ENCODE data around the gene R3HDM2. TPM values are rescaled to one million over a fixed set of nuclear protein-coding genes. Genes with fewer than 3 reads are reported as not detected.
A peak's percentile ranks its signal among the peaks of the same experiment; 100 is the strongest.

The R3HDM2 gene
- total and polyA plus RNA-seq, 2 experiments from 2014 or later: 13.4 to 28.7 TPM

- 2% methylated on average over 24 of the region's 24 CpGs for WGBS (ENCODE audit: low lambda C conversion rate, missing lambda C conversion rate)
- no peaks in the 10 kb centered on the region for H3K36me3 ChIP-seq (replicated peaks; ENCODE audit: insufficient read depth, low read depth)
- H3K79me2 ChIP-seq: no peaks in the 10 kb centered on the region
- H3K27ac ChIP-seq: peak overlapping the region; percentile 90
- peak overlapping the region; percentile 41 for H3K4me3 ChIP-seq
- no peaks in the 10 kb centered on the region for H3K9me3 ChIP-seq (ENCODE audit: low read depth)
- H2AFZ ChIP-seq: peak overlapping the region; percentile 56
- peak; percentile 97 for DNase-seq (ENCODE audit: low spot score)
- peak overlapping the region; percentile 86 for H3K4me2 ChIP-seq
- H3K27me3 ChIP-seq: no peaks in the 10 kb centered on the region
- no peak for TF ChIP-seq EZH2 (IDR thresholded peaks at IDR 0.05; ENCODE audit: borderline replicate concordance)
- TF ChIP-seq, protein P1, sequence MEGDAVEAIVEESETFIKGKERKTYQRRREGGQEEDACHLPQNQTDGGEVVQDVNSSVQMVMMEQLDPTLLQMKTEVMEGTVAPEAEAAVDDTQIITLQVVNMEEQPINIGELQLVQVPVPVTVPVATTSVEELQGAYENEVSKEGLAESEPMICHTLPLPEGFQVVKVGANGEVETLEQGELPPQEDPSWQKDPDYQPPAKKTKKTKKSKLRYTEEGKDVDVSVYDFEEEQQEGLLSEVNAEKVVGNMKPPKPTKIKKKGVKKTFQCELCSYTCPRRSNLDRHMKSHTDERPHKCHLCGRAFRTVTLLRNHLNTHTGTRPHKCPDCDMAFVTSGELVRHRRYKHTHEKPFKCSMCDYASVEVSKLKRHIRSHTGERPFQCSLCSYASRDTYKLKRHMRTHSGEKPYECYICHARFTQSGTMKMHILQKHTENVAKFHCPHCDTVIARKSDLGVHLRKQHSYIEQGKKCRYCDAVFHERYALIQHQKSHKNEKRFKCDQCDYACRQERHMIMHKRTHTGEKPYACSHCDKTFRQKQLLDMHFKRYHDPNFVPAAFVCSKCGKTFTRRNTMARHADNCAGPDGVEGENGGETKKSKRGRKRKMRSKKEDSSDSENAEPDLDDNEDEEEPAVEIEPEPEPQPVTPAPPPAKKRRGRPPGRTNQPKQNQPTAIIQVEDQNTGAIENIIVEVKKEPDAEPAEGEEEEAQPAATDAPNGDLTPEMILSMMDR (IDR thresholded peaks at IDR 0.05; ENCODE audit: poor library complexity): peak; percentile 98
- H3K4me1 ChIP-seq (ENCODE audit: insufficient read depth): peaks cover 25% of the 10 kb centered on the region
- H4K20me1 ChIP-seq (ENCODE audit: insufficient read depth, poor library complexity, severe bottlenecking): no peaks in the 10 kb centered on the region
- no peaks in the 10 kb centered on the region for H3K9me2 ChIP-seq (replicated peaks; ENCODE audit: insufficient read depth)
Measured at GRCh38 chr12:57459055-57459749, 28.4 kb upstream of the R3HDM2 start.

DNA sequence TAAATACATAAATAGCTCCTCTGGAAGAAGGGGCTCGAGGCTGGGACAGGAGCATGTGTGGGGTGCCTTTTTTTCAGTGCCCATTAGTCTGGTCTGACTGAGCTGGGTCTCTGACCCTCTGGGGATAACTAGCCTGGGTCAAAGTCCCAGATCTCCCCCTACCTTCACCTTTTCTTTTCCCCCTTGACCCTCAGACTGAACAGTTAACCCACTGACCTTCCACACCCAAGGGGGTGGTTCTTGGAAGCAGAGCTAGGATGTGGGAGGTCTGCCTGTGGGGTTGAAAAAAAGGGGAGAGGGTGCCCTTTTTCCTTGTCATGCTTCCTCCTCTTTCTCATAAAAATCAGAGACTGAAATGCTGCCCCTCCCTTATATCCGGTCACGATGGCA is 27.8 kb upstream of the R3HDM2 start:
- peak overlapping the region; percentile 80 for H3K27ac ChIP-seq
- no peaks in the 10 kb centered on the region for H3K9me3 ChIP-seq (ENCODE audit: low read depth)
- H3K4me2 ChIP-seq: peak overlapping the region; percentile 86
- H3K9me2 ChIP-seq (replicated peaks; ENCODE audit: insufficient read depth): no peaks in the 10 kb centered on the region
- peaks cover 28% of the 10 kb centered on the region for H3K4me1 ChIP-seq (ENCODE audit: insufficient read depth)
- DNase-seq (ENCODE audit: low spot score): no peak
- H3K27me3 ChIP-seq: no peaks in the 10 kb centered on the region
- H3K79me2 ChIP-seq: no peaks in the 10 kb centered on the region
- WGBS (ENCODE audit: low lambda C conversion rate, missing lambda C conversion rate): 19% methylated on average over 3 of the region's 3 CpGs
- TF ChIP-seq EZH2phosphoT487 (IDR thresholded peaks at IDR 0.05; ENCODE audit: low read depth, severe bottlenecking, unreplicated experiment): no peak
- no peaks in the 10 kb centered on the region for H4K20me1 ChIP-seq (ENCODE audit: insufficient read depth, poor library complexity, severe bottlenecking)
- H2AFZ ChIP-seq: peak overlapping the region; percentile 1
- no peaks in the 10 kb centered on the region for H3K36me3 ChIP-seq (replicated peaks; ENCODE audit: insufficient read depth, low read depth)
- no peak overlapping the region for H3K4me3 ChIP-seq

DNA sequence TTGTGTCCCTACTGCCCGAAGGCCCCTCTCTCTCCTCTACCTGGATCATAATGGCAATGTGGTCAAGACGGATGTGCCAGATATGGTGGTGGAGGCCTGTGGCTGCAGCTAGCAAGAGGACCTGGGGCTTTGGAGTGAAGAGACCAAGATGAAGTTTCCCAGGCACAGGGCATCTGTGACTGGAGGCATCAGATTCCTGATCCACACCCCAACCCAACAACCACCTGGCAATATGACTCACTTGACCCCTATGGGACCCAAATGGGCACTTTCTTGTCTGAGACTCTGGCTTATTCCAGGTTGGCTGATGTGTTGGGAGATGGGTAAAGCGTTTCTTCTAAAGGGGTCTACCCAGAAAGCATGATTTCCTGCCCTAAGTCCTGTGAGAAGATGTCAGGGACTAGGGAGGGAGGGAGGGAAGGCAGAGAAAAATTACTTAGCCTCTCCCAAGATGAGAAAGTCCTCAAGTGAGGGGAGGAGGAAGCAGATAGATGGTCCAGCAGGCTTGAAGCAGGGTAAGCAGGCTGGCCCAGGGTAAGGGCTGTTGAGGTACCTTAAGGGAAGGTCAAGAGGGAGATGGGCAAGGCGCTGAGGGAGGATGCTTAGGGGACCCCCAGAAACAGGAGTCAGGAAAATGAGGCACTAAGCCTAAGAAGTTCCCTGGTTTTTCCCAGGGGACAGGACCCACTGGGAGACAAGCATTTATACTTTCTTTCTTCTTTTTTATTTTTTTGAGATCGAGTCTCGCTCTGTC is 26.1 kb upstream of the R3HDM2 start:
- Histone ChIP-seq H2AFZ (no peak overlapping the region), H3K79me2 (no peaks in the 10 kb centered on the region), H3K4me2 (no peak overlapping the region), H4K20me1 (ENCODE audit: insufficient read depth, poor library complexity, severe bottlenecking) (no peaks in the 10 kb centered on the region), H3K9me2 (replicated peaks; ENCODE audit: insufficient read depth) (no peaks in the 10 kb centered on the region), H3K36me3 (replicated peaks; ENCODE audit: insufficient read depth, low read depth) (no peaks in the 10 kb centered on the region), H3K4me1 (ENCODE audit: insufficient read depth) (peaks cover 36% of the 10 kb centered on the region), H3K27ac (peak overlapping the region; percentile 80), H3K9me3 (ENCODE audit: low read depth) (no peaks in the 10 kb centered on the region), H3K4me3 (no peak overlapping the region), H3K27me3 (no peaks in the 10 kb centered on the region)
- TF ChIP-seq EZH2 (IDR thresholded peaks at IDR 0.05; ENCODE audit: borderline replicate concordance): no peak
- TF ChIP-seq, protein P1 (IDR thresholded peaks at IDR 0.05; ENCODE audit: poor library complexity): no peak
- TF ChIP-seq EZH2phosphoT487 (IDR thresholded peaks at IDR 0.05; ENCODE audit: low read depth, severe bottlenecking, unreplicated experiment): no peak
- 93% methylated on average over 6 of the region's 6 CpGs for WGBS (ENCODE audit: low lambda C conversion rate, missing lambda C conversion rate)
- no peak for DNase-seq (ENCODE audit: low spot score)

- peaks cover 41% of the 10 kb centered on the region for H3K4me1 ChIP-seq (ENCODE audit: insufficient read depth)
- no peak for TF ChIP-seq EZH2 (IDR thresholded peaks at IDR 0.05; ENCODE audit: borderline replicate concordance)
- TF ChIP-seq EZH2phosphoT487 (IDR thresholded peaks at IDR 0.05; ENCODE audit: low read depth, severe bottlenecking, unreplicated experiment): no peak
- TF ChIP-seq, protein P1 (IDR thresholded peaks at IDR 0.05; ENCODE audit: poor library complexity): peak; percentile 63
Measured at GRCh38 chr12:57456145-57456700, 25.4 kb upstream of the R3HDM2 start.

More at GRCh38 chr12:57456145-57456700, 25.4 kb upstream of the R3HDM2 start:
- Histone ChIP-seq H3K4me3 (no peak overlapping the region), H2AFZ (no peak overlapping the region), H3K27ac (no peak overlapping the region), H3K9me3 (ENCODE audit: low read depth) (no peaks in the 10 kb centered on the region), H3K27me3 (no peaks in the 10 kb centered on the region), H3K79me2 (no peaks in the 10 kb centered on the region), H3K36me3 (replicated peaks; ENCODE audit: insufficient read depth, low read depth) (no peaks in the 10 kb centered on the region), H3K4me2 (peak overlapping the region; percentile 65), H4K20me1 (ENCODE audit: insufficient read depth, poor library complexity, severe bottlenecking) (no peaks in the 10 kb centered on the region), H3K9me2 (replicated peaks; ENCODE audit: insufficient read depth) (no peaks in the 10 kb centered on the region)
- DNase-seq (ENCODE audit: low spot score): peak; percentile 79
- 46% methylated on average over 15 of the region's 15 CpGs for WGBS (ENCODE audit: low lambda C conversion rate, missing lambda C conversion rate)
